Right lobe of liver (tissue), 4 donors: ENCODE data around the gene MDP1.

Source experiments
- POLR2A ChIP-seq: fragments of 450-650 bp; IDR thresholded peaks from one replicate; pipeline ENCODE4 v1.6.1; 2017; ENCODE audit warnings: antibody characterized with exemption, mild to moderate bottlenecking
- TF ChIP-seq, protein P1 (sequence below), 4 donors: fragments of 200-600 bp in 3 of 4; fragments of 450-650 bp in 1 of 4; IDR thresholded peaks; one replicate each; pipeline versions ENCODE4 v1.5.1 to v1.8.0; 2016 to 2022; ENCODE audit warnings: antibody characterized with exemption in 4 of 4, mild to moderate bottlenecking in 2 of 4
- donor health status: DM: no; HTN: no; CAD: no.
- donor health status: DM: no; HTN: no; CAD: no.
- donor health status: DM: no; HTN: yes; CAD: no.

DNA sequence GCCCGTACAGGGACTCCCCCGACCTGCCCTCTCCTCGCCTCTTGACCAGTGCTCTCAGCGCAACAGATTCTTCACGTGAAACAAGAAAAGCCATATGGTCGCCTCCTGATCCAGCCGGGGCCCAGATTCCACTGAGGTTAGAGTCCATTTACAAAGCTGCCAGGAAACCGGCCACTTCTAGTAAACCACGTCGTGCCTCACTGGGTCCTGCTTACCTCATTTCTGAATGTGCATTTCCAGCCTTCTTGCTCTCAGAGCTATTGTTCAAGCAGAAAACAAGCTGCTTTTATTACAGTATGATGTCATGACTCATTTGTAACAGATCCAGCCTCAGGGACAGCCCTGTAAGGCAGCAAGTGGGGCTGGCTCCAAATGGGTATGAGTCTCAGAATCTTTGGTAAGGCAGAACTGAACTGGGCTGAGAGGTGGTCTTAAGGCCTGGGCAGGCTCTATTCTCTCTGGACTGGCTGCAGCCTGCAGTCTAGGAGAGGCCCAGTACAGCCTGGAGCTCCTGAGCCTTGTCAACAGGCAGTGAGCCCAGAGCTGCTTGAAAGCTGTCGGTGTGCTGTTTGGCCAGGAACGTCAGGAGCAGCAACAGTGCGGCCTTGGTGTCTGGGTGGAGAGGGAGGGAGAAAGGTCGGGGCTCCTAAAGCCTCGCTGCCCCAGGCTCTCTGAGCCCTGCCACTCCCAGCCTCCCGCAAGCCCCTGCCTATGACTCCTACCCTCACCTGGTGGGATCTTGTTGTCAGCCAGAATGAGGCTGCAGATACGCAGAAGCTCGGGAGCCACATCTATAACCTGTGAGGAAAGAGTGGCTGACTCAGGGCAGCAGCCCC is 35.7 kb downstream of the MDP1 start:
- TF ChIP-seq, protein P1, sequence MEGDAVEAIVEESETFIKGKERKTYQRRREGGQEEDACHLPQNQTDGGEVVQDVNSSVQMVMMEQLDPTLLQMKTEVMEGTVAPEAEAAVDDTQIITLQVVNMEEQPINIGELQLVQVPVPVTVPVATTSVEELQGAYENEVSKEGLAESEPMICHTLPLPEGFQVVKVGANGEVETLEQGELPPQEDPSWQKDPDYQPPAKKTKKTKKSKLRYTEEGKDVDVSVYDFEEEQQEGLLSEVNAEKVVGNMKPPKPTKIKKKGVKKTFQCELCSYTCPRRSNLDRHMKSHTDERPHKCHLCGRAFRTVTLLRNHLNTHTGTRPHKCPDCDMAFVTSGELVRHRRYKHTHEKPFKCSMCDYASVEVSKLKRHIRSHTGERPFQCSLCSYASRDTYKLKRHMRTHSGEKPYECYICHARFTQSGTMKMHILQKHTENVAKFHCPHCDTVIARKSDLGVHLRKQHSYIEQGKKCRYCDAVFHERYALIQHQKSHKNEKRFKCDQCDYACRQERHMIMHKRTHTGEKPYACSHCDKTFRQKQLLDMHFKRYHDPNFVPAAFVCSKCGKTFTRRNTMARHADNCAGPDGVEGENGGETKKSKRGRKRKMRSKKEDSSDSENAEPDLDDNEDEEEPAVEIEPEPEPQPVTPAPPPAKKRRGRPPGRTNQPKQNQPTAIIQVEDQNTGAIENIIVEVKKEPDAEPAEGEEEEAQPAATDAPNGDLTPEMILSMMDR (IDR thresholded peaks at IDR 0.05) = no peak
- TF ChIP-seq POLR2A = peak; percentile 16
